HEK293T (cell line): ENCODE data around the gene SAT1.

Experiments
- FOXK2 ChIP-seq: fragments of 450-650 bp; IDR thresholded peaks from 2 replicates; pipeline ENCODE4 v1.6.1; 2016; ENCODE audit warnings: mild to moderate bottlenecking
- L3MBTL2 ChIP-seq: fragments of 450-650 bp; conservative IDR thresholded peaks from 2 replicates; pipeline ENCODE4 v1.6.1; 2016; ENCODE audit warnings: mild to moderate bottlenecking
- SP1 ChIP-seq: fragments of 450-650 bp; IDR thresholded peaks from 2 replicates; pipeline ENCODE4 v1.6.1; 2017
- SUZ12 ChIP-seq: fragments of 450-650 bp; IDR thresholded peaks from 2 replicates; pipeline ENCODE4 v1.6.1; 2016; ENCODE audit warnings: mild to moderate bottlenecking

DNA sequence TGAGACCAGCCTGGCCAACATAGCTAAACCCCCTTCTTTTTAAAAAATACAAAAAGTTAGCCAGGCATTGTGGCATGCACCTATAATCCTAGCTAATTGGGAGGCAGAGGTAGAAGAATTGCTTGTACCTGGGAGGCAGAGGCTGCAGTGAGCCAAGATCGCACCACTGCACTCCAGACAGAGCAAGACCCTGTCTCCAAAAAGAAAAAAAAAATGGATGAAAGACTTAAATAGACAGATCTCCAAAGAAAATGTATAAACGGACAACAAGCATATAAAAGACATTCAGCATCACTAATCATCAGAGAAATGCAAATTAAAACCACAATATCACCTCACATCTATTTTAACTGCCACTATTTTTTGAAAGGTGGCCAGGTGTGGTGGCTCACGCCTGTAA is 6.6 kb upstream of the SAT1 start:
- TF ChIP-seq L3MBTL2 (no peak), SUZ12 (no peak), FOXK2 (no peak), SP1 (no peak)
